Putamen (tissue), 1 donor: Measurements from ENCODE around the gene SPAG5.

ENCODE experiments used
- DNase-seq: peaks from one replicate; pipeline ENCODE4 v3.0.0-alpha.2; 2016; ENCODE audit warnings: low spot score

SPAG5 gene

GRCh38 chr17:28571361-28572122 is 27.3 kb downstream of the SPAG5 start, which contains the start of gene PIGS:
Gene PIGS, minus strand, starts transcription at chr17:28571524. Its CDS starts 28 bp downstream, at chr17:28571496.
- DNase-seq = peak; percentile 96

GRCh38 chr17:28570716-28571360 is 28.0 kb downstream of the SPAG5 start:
- peak; percentile 34 for DNase-seq

- no peak for DNase-seq
Measured at GRCh38 chr17:28569446-28569845, 29.4 kb downstream of the SPAG5 start.

- DNase-seq = no peak
Measured at GRCh38 chr17:28567604-28568003, 31.2 kb downstream of the SPAG5 start.

- no peak for DNase-seq
Measured at GRCh38 chr17:28563475-28563874, 35.4 kb downstream of the SPAG5 start.

- DNase-seq = no peak
Measured at GRCh38 chr17:28555022-28555421, 43.8 kb downstream of the SPAG5 start.

- DNase-seq = no peak
Measured at GRCh38 chr17:28554565-28554964, 44.3 kb downstream of the SPAG5 start.

GRCh38 chr17:28553000-28553505 is 45.8 kb downstream of the SPAG5 start:
- no peak for DNase-seq

GRCh38 chr17:28552176-28552999 is 46.4 kb downstream of the SPAG5 start, which contains the start of gene UNC119:
Gene UNC119, minus strand, starts transcription at chr17:28552624. Its CDS starts 67 bp downstream, at chr17:28552557.
- DNase-seq = peak; percentile 74

GRCh38 chr17:28551421-28552175 is 47.2 kb downstream of the SPAG5 start:
- DNase-seq = no peak

- no peak for DNase-seq
Measured at GRCh38 chr17:28550858-28551257, 48.0 kb downstream of the SPAG5 start.

GRCh38 chr17:28549236-28550132 is 49.3 kb downstream of the SPAG5 start:
- no peak for DNase-seq

GRCh38 chr17:28548417-28549130 is 50.3 kb downstream of the SPAG5 start:
- no peak for DNase-seq

- DNase-seq = peak; percentile 57
Measured at GRCh38 chr17:28547623-28548416, 51.0 kb downstream of the SPAG5 start.

GRCh38 chr17:28547096-28547622 is 51.7 kb downstream of the SPAG5 start:
- DNase-seq = no peak

GRCh38 chr17:28545787-28546415 is 52.9 kb downstream of the SPAG5 start:
- no peak for DNase-seq

- no peak for DNase-seq
Measured at GRCh38 chr17:28545141-28545503, 53.7 kb downstream of the SPAG5 start.
